Peyer's patch (tissue), 4 donors: ENCODE measurements around the gene C18orf63.

Experiments used
- POLR2A ChIP-seq, 2 donors: fragments of 450-650 bp; IDR thresholded peaks; one replicate each; pipeline ENCODE4 v1.5.1; 2017; ENCODE audit warnings: antibody characterized with exemption in 2 of 2, mild to moderate bottlenecking in 2 of 2, moderate library complexity in 2 of 2
- TF ChIP-seq, protein P1 (sequence below), 6 experiments: fragments of 450-650 bp in 4 of 6; fragments of 200-600 bp in 2 of 6; sonication (generic) in 1 of 6; IDR thresholded peaks; one replicate each; pipeline ENCODE4 v1.5.1; 2017 to 2019; ENCODE audit warnings: antibody characterized with exemption in 6 of 6, mild to moderate bottlenecking in 3 of 6, moderate library complexity in 1 of 6

DNA sequence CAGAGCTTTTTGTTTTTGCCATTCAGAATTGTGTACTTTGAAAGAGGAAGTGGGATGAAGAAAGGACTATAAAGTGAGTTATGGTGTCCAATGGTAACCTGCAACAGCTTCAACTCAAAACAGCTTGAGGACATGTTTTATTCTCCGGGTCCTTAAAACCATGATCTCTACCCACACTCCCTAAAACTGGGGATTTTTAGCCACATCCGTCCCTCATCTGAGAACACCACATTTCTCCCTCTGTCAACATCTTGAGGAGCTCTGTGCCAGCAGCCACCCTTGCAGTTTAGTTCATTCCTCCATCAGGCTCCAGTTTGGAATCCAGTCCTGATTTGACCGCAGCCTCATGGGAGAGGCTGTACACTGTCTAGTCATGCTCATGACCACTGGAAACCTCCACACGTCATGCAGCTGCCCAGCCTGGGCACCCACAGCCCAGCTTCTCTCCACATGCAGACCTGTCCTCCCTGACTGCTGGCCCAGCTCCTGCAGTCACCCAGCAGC, 62.6 kb downstream of the C18orf63 start:
- TF ChIP-seq POLR2A (IDR thresholded peaks at IDR 0.05) = no peak
- TF ChIP-seq, protein P1, sequence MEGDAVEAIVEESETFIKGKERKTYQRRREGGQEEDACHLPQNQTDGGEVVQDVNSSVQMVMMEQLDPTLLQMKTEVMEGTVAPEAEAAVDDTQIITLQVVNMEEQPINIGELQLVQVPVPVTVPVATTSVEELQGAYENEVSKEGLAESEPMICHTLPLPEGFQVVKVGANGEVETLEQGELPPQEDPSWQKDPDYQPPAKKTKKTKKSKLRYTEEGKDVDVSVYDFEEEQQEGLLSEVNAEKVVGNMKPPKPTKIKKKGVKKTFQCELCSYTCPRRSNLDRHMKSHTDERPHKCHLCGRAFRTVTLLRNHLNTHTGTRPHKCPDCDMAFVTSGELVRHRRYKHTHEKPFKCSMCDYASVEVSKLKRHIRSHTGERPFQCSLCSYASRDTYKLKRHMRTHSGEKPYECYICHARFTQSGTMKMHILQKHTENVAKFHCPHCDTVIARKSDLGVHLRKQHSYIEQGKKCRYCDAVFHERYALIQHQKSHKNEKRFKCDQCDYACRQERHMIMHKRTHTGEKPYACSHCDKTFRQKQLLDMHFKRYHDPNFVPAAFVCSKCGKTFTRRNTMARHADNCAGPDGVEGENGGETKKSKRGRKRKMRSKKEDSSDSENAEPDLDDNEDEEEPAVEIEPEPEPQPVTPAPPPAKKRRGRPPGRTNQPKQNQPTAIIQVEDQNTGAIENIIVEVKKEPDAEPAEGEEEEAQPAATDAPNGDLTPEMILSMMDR (IDR thresholded peaks at IDR 0.05) = no peak
